ENCODE data around the gene STXBP2.

DNA sequence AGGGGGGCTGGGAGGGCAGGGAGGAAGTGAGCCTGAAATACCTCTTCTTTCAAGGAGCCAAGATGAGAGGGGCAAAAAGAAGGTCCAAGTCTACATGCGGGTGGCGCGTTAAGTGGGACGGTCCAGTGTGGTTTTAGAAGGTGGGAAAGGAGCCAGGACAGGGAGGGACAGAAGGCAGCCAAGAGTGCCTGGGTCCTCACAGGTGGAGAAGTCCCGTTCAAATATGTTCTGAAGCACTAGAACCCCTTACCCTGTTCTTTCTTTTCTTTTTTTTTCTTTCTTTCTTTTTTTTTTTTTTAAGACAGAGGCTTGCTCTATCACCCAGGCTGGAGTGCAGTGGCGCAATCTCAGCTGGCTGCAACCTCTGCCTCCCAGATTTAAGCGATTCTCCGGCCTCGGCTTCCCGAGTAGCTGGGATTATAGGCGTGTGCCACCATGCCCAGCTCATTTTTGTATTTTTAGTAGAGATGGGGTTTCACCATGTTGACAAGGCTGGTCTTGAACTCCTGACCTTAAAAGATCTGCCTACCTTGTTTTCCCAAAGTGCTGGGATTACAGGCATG lies 33.9 kb upstream of the STXBP2 start:
- TF ChIP-seq EZH2 (IDR thresholded peaks at IDR 0.05; ENCODE audit: low read length, unreplicated experiment): no peak
- TF ChIP-seq, protein P1, sequence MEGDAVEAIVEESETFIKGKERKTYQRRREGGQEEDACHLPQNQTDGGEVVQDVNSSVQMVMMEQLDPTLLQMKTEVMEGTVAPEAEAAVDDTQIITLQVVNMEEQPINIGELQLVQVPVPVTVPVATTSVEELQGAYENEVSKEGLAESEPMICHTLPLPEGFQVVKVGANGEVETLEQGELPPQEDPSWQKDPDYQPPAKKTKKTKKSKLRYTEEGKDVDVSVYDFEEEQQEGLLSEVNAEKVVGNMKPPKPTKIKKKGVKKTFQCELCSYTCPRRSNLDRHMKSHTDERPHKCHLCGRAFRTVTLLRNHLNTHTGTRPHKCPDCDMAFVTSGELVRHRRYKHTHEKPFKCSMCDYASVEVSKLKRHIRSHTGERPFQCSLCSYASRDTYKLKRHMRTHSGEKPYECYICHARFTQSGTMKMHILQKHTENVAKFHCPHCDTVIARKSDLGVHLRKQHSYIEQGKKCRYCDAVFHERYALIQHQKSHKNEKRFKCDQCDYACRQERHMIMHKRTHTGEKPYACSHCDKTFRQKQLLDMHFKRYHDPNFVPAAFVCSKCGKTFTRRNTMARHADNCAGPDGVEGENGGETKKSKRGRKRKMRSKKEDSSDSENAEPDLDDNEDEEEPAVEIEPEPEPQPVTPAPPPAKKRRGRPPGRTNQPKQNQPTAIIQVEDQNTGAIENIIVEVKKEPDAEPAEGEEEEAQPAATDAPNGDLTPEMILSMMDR (conservative IDR thresholded peaks at IDR 0.05; ENCODE audit: low read depth, low read length): no peak
- no peak for TF ChIP-seq EZH2phosphoT487 (IDR thresholded peaks at IDR 0.05; ENCODE audit: borderline replicate concordance, low read length)

Data from PC-3 (cell line).